PC-9 (cell line): Measurements from ENCODE around the gene CCDC91.

ENCODE experiments used
- CTCF ChIP-seq: fragments of 200-600 bp; sonication (generic); conservative IDR thresholded peaks from 2 replicates; pipeline ENCODE4 v1.6.1; 2017; ENCODE audit warnings: mixed run types, antibody characterized with exemption, mild to moderate bottlenecking, moderate library complexity
- EZH2 ChIP-seq: fragments of 200-600 bp; sonication (generic); IDR thresholded peaks from 2 replicates; pipeline ENCODE4 v1.8.0; 2017; ENCODE audit warnings: antibody characterized with exemption, low read depth

- TF ChIP-seq CTCF (no peak), EZH2 (no peak)
Measured at GRCh38 chr12:28440081-28440608, 249.9 kb downstream of the CCDC91 start.
